ENCODE measurements around the gene SYNE3.

SYNE3 gene

DNA sequence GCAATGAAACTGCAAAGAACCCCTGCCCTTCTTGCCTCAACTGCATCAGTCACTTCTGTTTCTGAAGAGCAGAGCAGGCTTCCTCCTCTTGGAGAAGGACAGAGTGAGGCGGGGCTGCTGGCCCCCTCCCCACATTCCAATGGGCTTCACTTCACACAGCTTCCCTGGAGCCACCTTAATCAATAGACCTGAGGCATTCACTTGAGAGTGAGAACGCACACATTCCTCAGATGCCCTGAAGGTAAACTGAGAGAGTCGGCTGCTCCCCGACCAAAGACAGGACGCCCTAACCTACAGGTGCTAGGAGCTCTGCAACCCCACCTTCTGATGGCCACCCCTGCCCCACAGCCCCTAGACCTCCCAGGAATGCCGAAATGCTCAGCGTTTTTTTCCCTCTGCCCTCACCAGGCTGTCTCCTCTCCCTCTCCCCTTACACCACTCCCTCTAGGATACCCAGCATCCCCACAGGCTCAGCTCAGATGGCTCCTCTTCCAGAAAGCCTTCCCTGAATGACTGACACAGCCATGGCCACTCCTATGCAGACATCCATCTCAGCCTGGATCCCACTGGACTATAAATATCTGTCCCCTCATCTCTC lies 31.1 kb downstream of the SYNE3 start:
- Histone ChIP-seq H3K9me2 (ENCODE audit: low read depth, low read length) (no peaks in the 10 kb centered on the region), H4K20me1 (ENCODE audit: insufficient read depth, low read length) (no peaks in the 10 kb centered on the region), H3K9ac (ENCODE audit: low read length) (no peak overlapping the region), H3K27ac (ENCODE audit: low read depth, low read length, poor library complexity, severe bottlenecking) (no peak overlapping the region), H3K36me3 (ENCODE audit: insufficient read depth, low read length) (no peaks in the 10 kb centered on the region), H2AFZ (ENCODE audit: low read length) (no peak overlapping the region), H3K27me3 (ENCODE audit: insufficient read depth, low read length) (no peaks in the 10 kb centered on the region), H3K4me1 (ENCODE audit: insufficient read depth, low read length, severe bottlenecking) (peaks cover 69% of the 10 kb centered on the region), H3F3A (ENCODE audit: insufficient read depth, low read length) (no peaks in the 10 kb centered on the region), H3K79me2 (ENCODE audit: insufficient read depth, low read length) (no peaks in the 10 kb centered on the region), H3K4me2 (ENCODE audit: low read length) (no peak overlapping the region), H3K4me3 (ENCODE audit: low read depth, low read length, poor library complexity, severe bottlenecking) (no peak overlapping the region), H3K9me3 (ENCODE audit: low read length) (no peaks in the 10 kb centered on the region)
- TF ChIP-seq, protein P1, sequence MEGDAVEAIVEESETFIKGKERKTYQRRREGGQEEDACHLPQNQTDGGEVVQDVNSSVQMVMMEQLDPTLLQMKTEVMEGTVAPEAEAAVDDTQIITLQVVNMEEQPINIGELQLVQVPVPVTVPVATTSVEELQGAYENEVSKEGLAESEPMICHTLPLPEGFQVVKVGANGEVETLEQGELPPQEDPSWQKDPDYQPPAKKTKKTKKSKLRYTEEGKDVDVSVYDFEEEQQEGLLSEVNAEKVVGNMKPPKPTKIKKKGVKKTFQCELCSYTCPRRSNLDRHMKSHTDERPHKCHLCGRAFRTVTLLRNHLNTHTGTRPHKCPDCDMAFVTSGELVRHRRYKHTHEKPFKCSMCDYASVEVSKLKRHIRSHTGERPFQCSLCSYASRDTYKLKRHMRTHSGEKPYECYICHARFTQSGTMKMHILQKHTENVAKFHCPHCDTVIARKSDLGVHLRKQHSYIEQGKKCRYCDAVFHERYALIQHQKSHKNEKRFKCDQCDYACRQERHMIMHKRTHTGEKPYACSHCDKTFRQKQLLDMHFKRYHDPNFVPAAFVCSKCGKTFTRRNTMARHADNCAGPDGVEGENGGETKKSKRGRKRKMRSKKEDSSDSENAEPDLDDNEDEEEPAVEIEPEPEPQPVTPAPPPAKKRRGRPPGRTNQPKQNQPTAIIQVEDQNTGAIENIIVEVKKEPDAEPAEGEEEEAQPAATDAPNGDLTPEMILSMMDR (IDR thresholded peaks at IDR 0.05; ENCODE audit: low read length) = no peak

DNA sequence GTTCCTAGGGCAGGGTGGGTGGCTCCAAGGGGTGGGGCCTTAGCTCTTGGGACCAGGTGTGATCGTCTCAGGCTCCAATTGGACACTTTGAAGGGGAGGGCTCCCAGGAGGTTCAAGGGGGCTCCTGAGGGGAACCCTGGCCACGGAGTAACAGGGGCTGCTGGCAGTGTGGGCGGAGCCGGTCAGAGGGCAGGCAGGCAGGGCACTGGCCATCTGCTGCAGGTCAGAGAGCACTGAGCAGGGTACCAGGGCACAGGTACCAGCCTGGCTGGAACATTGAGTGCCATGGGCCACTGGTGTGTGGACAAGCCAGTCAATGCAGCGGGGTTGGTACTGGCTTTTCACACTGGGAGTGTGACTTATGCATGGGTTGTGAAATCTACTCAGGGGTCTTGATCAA lies 32.2 kb downstream of the SYNE3 start:
- peaks cover 69% of the 10 kb centered on the region for H3K4me1 ChIP-seq (ENCODE audit: insufficient read depth, low read length, severe bottlenecking)
- no peaks in the 10 kb centered on the region for H3K9me2 ChIP-seq (ENCODE audit: low read depth, low read length)
- no peaks in the 10 kb centered on the region for H3K79me2 ChIP-seq (ENCODE audit: insufficient read depth, low read length)
- H2AFZ ChIP-seq (ENCODE audit: low read length) = no peak overlapping the region
- no peaks in the 10 kb centered on the region for H3F3A ChIP-seq (ENCODE audit: insufficient read depth, low read length)
- no peak overlapping the region for H3K4me3 ChIP-seq (ENCODE audit: low read depth, low read length, poor library complexity, severe bottlenecking)
- no peaks in the 10 kb centered on the region for H3K9me3 ChIP-seq (ENCODE audit: low read length)
- no peaks in the 10 kb centered on the region for H3K36me3 ChIP-seq (ENCODE audit: insufficient read depth, low read length)
- TF ChIP-seq, protein P1 (IDR thresholded peaks at IDR 0.05; ENCODE audit: low read length) = no peak
- no peak for TF ChIP-seq EZH2 (IDR thresholded peaks at IDR 0.05; ENCODE audit: borderline replicate concordance, low read length)
- no peak overlapping the region for H3K27ac ChIP-seq (ENCODE audit: low read depth, low read length, poor library complexity, severe bottlenecking)
- H3K4me2 ChIP-seq (ENCODE audit: low read length) = no peak overlapping the region
- H3K27me3 ChIP-seq (ENCODE audit: insufficient read depth, low read length) = no peaks in the 10 kb centered on the region
- H4K20me1 ChIP-seq (ENCODE audit: insufficient read depth, low read length) = no peaks in the 10 kb centered on the region
- no peak overlapping the region for H3K9ac ChIP-seq (ENCODE audit: low read length)

DNA sequence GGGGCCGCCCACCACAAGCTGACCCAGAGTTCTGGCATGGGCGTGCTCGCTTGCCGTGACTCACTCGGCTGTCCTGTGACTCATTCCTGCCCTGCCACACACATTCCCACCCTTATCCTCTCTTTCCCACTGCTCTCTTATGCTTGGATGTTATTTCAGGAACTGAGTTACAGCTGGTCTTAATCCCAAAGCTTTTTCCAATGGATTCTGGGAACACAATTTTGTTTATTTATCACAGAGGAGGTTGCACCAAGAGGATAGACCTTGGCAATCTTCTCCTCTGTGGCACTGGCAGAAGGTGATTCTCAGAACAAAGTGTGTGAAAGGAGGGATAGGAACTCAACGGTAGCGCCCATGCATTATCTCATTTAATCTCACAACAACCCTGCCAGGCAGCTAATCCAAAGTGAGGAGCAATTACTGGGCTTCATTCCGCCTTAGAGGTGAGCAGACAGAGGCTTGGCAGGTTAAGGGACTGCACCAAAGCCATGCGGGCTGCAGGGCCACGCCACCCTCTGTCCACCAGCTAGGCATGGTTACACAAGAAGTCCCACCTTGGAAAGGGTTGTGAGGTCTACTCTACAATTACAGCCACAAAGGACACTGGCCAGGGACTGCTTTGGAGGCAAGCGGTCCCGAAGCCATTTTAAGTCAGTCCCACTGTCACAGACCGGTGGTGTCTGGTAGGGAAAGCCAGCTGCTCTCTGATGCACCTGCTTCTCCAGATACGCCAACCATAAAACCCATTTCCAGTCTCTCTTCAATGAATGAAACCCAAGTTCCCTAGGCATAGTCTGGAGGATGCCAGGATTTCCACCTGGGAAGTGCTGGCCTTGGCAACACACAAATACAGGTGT lies 32.9 kb downstream of the SYNE3 start:
- Histone ChIP-seq H2AFZ (ENCODE audit: low read length) (no peak overlapping the region), H3K79me2 (ENCODE audit: insufficient read depth, low read length) (no peaks in the 10 kb centered on the region), H4K20me1 (ENCODE audit: insufficient read depth, low read length) (no peaks in the 10 kb centered on the region), H3K4me2 (ENCODE audit: low read length) (no peak overlapping the region), H3K9ac (ENCODE audit: low read length) (no peak overlapping the region), H3K4me1 (ENCODE audit: insufficient read depth, low read length, severe bottlenecking) (peaks cover 61% of the 10 kb centered on the region), H3K27me3 (ENCODE audit: insufficient read depth, low read length) (no peaks in the 10 kb centered on the region), H3K9me2 (ENCODE audit: low read depth, low read length) (no peaks in the 10 kb centered on the region), H3K27ac (ENCODE audit: low read depth, low read length, poor library complexity, severe bottlenecking) (no peak overlapping the region), H3F3A (ENCODE audit: insufficient read depth, low read length) (no peaks in the 10 kb centered on the region), H3K36me3 (ENCODE audit: insufficient read depth, low read length) (no peaks in the 10 kb centered on the region), H3K9me3 (ENCODE audit: low read length) (no peaks in the 10 kb centered on the region), H3K4me3 (ENCODE audit: low read depth, low read length, poor library complexity, severe bottlenecking) (no peak overlapping the region)
- TF ChIP-seq EZH2 (IDR thresholded peaks at IDR 0.05; ENCODE audit: borderline replicate concordance, low read length) = no peak
- TF ChIP-seq, protein P1 (IDR thresholded peaks at IDR 0.05; ENCODE audit: low read length) = no peak

Measured in OCI-LY1 (cell line).